Esophagus muscularis mucosa (tissue), 4 donors: Measurements from ENCODE around the gene LIFR. TPM values are rescaled to one million over a fixed set of nuclear protein-coding genes. Genes with fewer than 3 reads are reported as not detected.
"Not testable (repeated sequence)": the region's sequence is repeated elsewhere in the genome, so short reads cannot be mapped to it uniquely, and the experiment has no call there.

Experiments
- DNase-seq: peaks from one replicate; pipeline ENCODE4 v3.0.0-alpha.2; 2017; ENCODE audit errors: extremely low spot score
- H3K27ac ChIP-seq, 4 donors: fragments of 200-600 bp; sonication (generic); replicated peaks in 1 of 4; 1 replicate in 3 of 4; 2 replicates in 1 of 4; pipeline ENCODE4 v1.5.1; 2016 to 2019; ENCODE audit warnings: mild to moderate bottlenecking in 1 of 4
- H3K27me3 ChIP-seq, 4 donors: fragments of 200-600 bp; sonication (generic); one replicate each; pipeline versions ENCODE4 v1.5.1 to v1.6.0; 2016 to 2019
- H3K36me3 ChIP-seq, 4 donors: fragments of 200-600 bp; sonication (generic); one replicate each; pipeline ENCODE4 v1.5.1; 2016 to 2019
- H3K4me1 ChIP-seq, 4 donors: fragments of 200-600 bp; sonication (generic); one replicate each; pipeline ENCODE4 v1.5.1; 2016 to 2019
- H3K4me3 ChIP-seq, 4 donors: fragments of 200-600 bp; sonication (generic); 1 replicate in 2 of 4; 2 replicates in 2 of 4; pipeline ENCODE4 v1.5.1; 2016 to 2019; ENCODE audit warnings: mild to moderate bottlenecking in 4 of 4, moderate library complexity in 1 of 4
- H3K9me3 ChIP-seq, 4 donors: fragments of 200-600 bp; sonication (generic); 1 replicate in 3 of 4; 2 replicates in 1 of 4; pipeline ENCODE4 v1.5.1; 2016 to 2019
- CTCF ChIP-seq, 3 experiments: fragments of 200-600 bp in 2 of 3; fragments of 450-650 bp in 1 of 3; sonication (generic) in 2 of 3; IDR thresholded peaks; one replicate each; pipeline ENCODE4 v1.5.1; 2017 to 2019; ENCODE audit warnings: antibody characterized with exemption in 3 of 3, mild to moderate bottlenecking in 2 of 3, moderate library complexity in 1 of 3
- EP300 ChIP-seq: sonication (generic); formaldehyde crosslinking; IDR thresholded peaks from one replicate; pipeline ENCODE4 v1.6.1; 2017; ENCODE audit warnings: antibody characterized with exemption
- POLR2A ChIP-seq: fragments of 450-650 bp; IDR thresholded peaks from one replicate; pipeline ENCODE4 v1.6.1; 2017; ENCODE audit warnings: antibody characterized with exemption, moderate library complexity, mild to moderate bottlenecking, low read depth
- POLR2AphosphoS5 ChIP-seq, 2 donors: sonication (generic); formaldehyde crosslinking; IDR thresholded peaks; one replicate each; pipeline ENCODE4 v1.6.1; 2017; ENCODE audit warnings: antibody characterized with exemption in 2 of 2
- WGBS: methylation state at CpG from one replicate; pipeline ENCODE4 v1.1.5; 2018; 5-methylcytosine and 5-hydroxymethylcytosine counted together
- intact Hi-C: fragments of 100-400 bp; cut with DNase I; formaldehyde crosslinking; loops from one replicate; pipeline ENCODE4 v1.15.1; 2023
- total RNA-seq, 4 donors: library from RNA; depleted of rRNA; stranded (reverse); fragments of >200 nt; gene quantifications; one replicate each; pipeline versions ENCODE4 v1.1.0 to v1.2.1, GENCODE V29; 2016

The LIFR gene
- total RNA-seq, 4 donors from 2014 or later = 72.3 to 102 (median 90.1) TPM

- 99% methylated on average over 3 of the region's 3 CpGs for WGBS
- no peak overlapping the region for H3K27ac ChIP-seq
- H3K36me3 ChIP-seq = peaks cover 20 to 56% (median 34%) of the 10 kb centered on the region in 4 donors
- no peaks in the 10 kb centered on the region for H3K4me1 ChIP-seq
- no peaks in the 10 kb centered on the region for H3K9me3 ChIP-seq
- DNase-seq = no peak
- intact Hi-C loops = no loop called here
- TF ChIP-seq POLR2A (no peak), CTCF (IDR thresholded peaks at IDR 0.05) (no peak), EP300 (no peak), POLR2AphosphoS5 (IDR thresholded peaks at IDR 0.05) (no peak)
- no peaks in the 10 kb centered on the region for H3K27me3 ChIP-seq
- no peak overlapping the region for H3K4me3 ChIP-seq
Observed at GRCh38 chr5:38519476-38519875, 37.0 kb downstream of the LIFR start.

- 75% methylated on average over 1 of the region's 1 CpG for WGBS
- intact Hi-C loops = no loop called here
- Histone ChIP-seq H3K27me3 (no peaks in the 10 kb centered on the region), H3K9me3 (no peaks in the 10 kb centered on the region), H3K36me3 (peaks cover 17 to 46% (median 28%) of the 10 kb centered on the region in 4 donors), H3K27ac (no peak overlapping the region), H3K4me1 (no peaks in the 10 kb centered on the region), H3K4me3 (no peak overlapping the region)
- no peak for TF ChIP-seq POLR2A
- no peak for TF ChIP-seq CTCF (IDR thresholded peaks at IDR 0.05)
- TF ChIP-seq EP300 = no peak
- TF ChIP-seq POLR2AphosphoS5 (IDR thresholded peaks at IDR 0.05) = no peak
- no peak for DNase-seq
Observed at GRCh38 chr5:38518341-38518740, 38.1 kb downstream of the LIFR start.

DNA sequence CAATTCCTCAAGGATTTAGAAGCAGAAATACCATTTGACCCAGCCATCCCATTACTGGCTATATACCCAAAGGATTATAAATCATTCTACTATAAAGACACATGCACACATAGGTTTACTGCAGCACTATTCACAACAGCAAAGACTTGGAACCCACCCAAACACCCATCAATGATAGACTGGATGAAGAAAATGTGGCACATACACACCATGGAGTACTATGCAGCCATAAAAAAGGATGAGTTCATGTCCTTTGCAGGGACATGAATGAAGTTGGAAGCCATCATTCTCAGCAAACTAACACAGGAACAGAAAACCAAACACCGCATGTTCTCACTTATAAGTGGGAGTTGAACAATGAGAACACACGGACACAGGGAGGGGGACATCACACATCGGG is 39.8 kb downstream of the LIFR start:
- H3K27me3 ChIP-seq, H3K4me1 ChIP-seq, H3K4me3 ChIP-seq, intact Hi-C loops, H3K9me3 ChIP-seq, DNase-seq, H3K27ac ChIP-seq: not testable (repeated sequence)
- WGBS = 100% methylated on average over 3 of the region's 3 CpGs
- peaks cover 6 to 35% (median 19%) of the 10 kb centered on the region in 4 donors for H3K36me3 ChIP-seq

- no peak overlapping the region for H3K27ac ChIP-seq
- no peak for DNase-seq
- H3K27me3 ChIP-seq = no peaks in the 10 kb centered on the region
- WGBS = 58% methylated on average over 2 of the region's 2 CpGs
- TF ChIP-seq POLR2A (no peak), CTCF (IDR thresholded peaks at IDR 0.05) (peak; percentile 22 to 43 (median 37))
- H3K4me3 ChIP-seq = no peak overlapping the region
- no peaks in the 10 kb centered on the region for H3K9me3 ChIP-seq
- H3K36me3 ChIP-seq = peaks cover 3 to 40% (median 19%) of the 10 kb centered on the region in 4 donors
- H3K4me1 ChIP-seq = no peaks in the 10 kb centered on the region
- intact Hi-C loops = no loop called here
Observed at GRCh38 chr5:38515646-38516045, 40.8 kb downstream of the LIFR start.

GRCh38 chr5:38515092-38515491 is 41.4 kb downstream of the LIFR start:
- 96% methylated on average over 3 of the region's 3 CpGs for WGBS
- Histone ChIP-seq H3K36me3 (peaks cover 0 to 42% (median 21%) of the 10 kb centered on the region in 4 donors), H3K27ac (no peak overlapping the region), H3K27me3 (no peaks in the 10 kb centered on the region), H3K4me3 (no peak overlapping the region), H3K4me1 (no peaks in the 10 kb centered on the region), H3K9me3 (no peaks in the 10 kb centered on the region)
- DNase-seq = no peak
- intact Hi-C loops = no loop called here
- TF ChIP-seq POLR2AphosphoS5 (IDR thresholded peaks at IDR 0.05) (no peak), POLR2A (no peak), EP300 (no peak), CTCF (IDR thresholded peaks at IDR 0.05) (no peak)
